Measurements from ENCODE around the gene CHMP5.

CHMP5 gene

GRCh38 chr9:33264473-33265177, at the start of gene CHMP5, which contains the start of gene BAG1:
Gene CHMP5 (plus strand): TSS chr9:33265049. CDS start chr9:33265079, 30 bp downstream.
Gene BAG1 (minus strand): TSS chr9:33264708.
- Histone ChIP-seq H3K9ac (ENCODE audit: low read length in 2 of 2) (peak within 1 kb of the TSS; percentile 94 to 97), H3K4me1 (ENCODE audit: control insufficient read depth, insufficient read depth, low read length) (peaks cover 23% of the 10 kb centered on the region), H3K27me3 (ENCODE audit: control insufficient read depth in 1 of 2, insufficient read depth in 2 of 2, low read length in 2 of 2) (no peaks in the 10 kb centered on the region), H3K36me3 (ENCODE audit: control insufficient read depth in 2 of 2, insufficient read depth in 2 of 2, low read length in 2 of 2) (peaks cover 25 to 34% of the 10 kb centered on the region in 2 donors), H3K27ac (ENCODE audit: low read length) (peak within 1 kb of the TSS; percentile 85), H3K4me3 (ENCODE audit: low read length in 2 of 2) (peak within 1 kb of the TSS; percentile 97), H3K9me3 (ENCODE audit: control insufficient read depth in 2 of 2, low read length in 2 of 2) (no peaks in the 10 kb centered on the region)

GRCh38 chr9:33220681-33221567, 43.9 kb upstream of the CHMP5 start:
- no peaks in the 10 kb centered on the region for H3K27me3 ChIP-seq (ENCODE audit: control insufficient read depth in 1 of 2, insufficient read depth in 2 of 2, low read length in 2 of 2)
- peaks cover 3% of the 10 kb centered on the region for H3K4me1 ChIP-seq (ENCODE audit: control insufficient read depth, insufficient read depth, low read length)
- no peak overlapping the region for H3K9ac ChIP-seq (ENCODE audit: low read length in 2 of 2)
- H3K36me3 ChIP-seq (ENCODE audit: control insufficient read depth in 2 of 2, insufficient read depth in 2 of 2, low read length in 2 of 2): no peaks in the 10 kb centered on the region
- H3K9me3 ChIP-seq (ENCODE audit: control insufficient read depth in 2 of 2, low read length in 2 of 2): no peaks in the 10 kb centered on the region
- no peak overlapping the region for H3K27ac ChIP-seq (ENCODE audit: low read length)
- no peak overlapping the region for H3K4me3 ChIP-seq (ENCODE audit: low read length in 2 of 2)

GRCh38 chr9:33221568-33221884, 43.3 kb upstream of the CHMP5 start:
- H3K27me3 ChIP-seq (ENCODE audit: control insufficient read depth in 1 of 2, insufficient read depth in 2 of 2, low read length in 2 of 2): no peaks in the 10 kb centered on the region
- H3K4me3 ChIP-seq (ENCODE audit: low read length in 2 of 2): no peak overlapping the region
- H3K36me3 ChIP-seq (ENCODE audit: control insufficient read depth in 2 of 2, insufficient read depth in 2 of 2, low read length in 2 of 2): no peaks in the 10 kb centered on the region
- no peaks in the 10 kb centered on the region for H3K9me3 ChIP-seq (ENCODE audit: control insufficient read depth in 2 of 2, low read length in 2 of 2)
- peaks cover 3% of the 10 kb centered on the region for H3K4me1 ChIP-seq (ENCODE audit: control insufficient read depth, insufficient read depth, low read length)
- no peak overlapping the region for H3K27ac ChIP-seq (ENCODE audit: low read length)
- H3K9ac ChIP-seq (ENCODE audit: low read length in 2 of 2): no peak overlapping the region

- Histone ChIP-seq H3K27me3 (ENCODE audit: control insufficient read depth in 1 of 2, insufficient read depth in 2 of 2, low read length in 2 of 2) (no peaks in the 10 kb centered on the region), H3K36me3 (ENCODE audit: control insufficient read depth in 2 of 2, insufficient read depth in 2 of 2, low read length in 2 of 2) (no peaks in the 10 kb centered on the region), H3K27ac (ENCODE audit: low read length) (no peak overlapping the region), H3K9me3 (ENCODE audit: control insufficient read depth in 2 of 2, low read length in 2 of 2) (no peaks in the 10 kb centered on the region), H3K9ac (ENCODE audit: low read length in 2 of 2) (no peak overlapping the region), H3K4me3 (ENCODE audit: low read length in 2 of 2) (no peak overlapping the region), H3K4me1 (ENCODE audit: control insufficient read depth, insufficient read depth, low read length) (peaks cover 3% of the 10 kb centered on the region)
Measured at GRCh38 chr9:33222031-33222430, 42.8 kb upstream of the CHMP5 start.

GRCh38 chr9:33223696-33224095, 41.2 kb upstream of the CHMP5 start:
- Histone ChIP-seq H3K27me3 (ENCODE audit: control insufficient read depth in 1 of 2, insufficient read depth in 2 of 2, low read length in 2 of 2) (no peaks in the 10 kb centered on the region), H3K9ac (ENCODE audit: low read length in 2 of 2) (no peak overlapping the region), H3K36me3 (ENCODE audit: control insufficient read depth in 2 of 2, insufficient read depth in 2 of 2, low read length in 2 of 2) (no peaks in the 10 kb centered on the region), H3K27ac (ENCODE audit: low read length) (no peak overlapping the region), H3K9me3 (ENCODE audit: control insufficient read depth in 2 of 2, low read length in 2 of 2) (no peaks in the 10 kb centered on the region), H3K4me3 (ENCODE audit: low read length in 2 of 2) (no peak overlapping the region), H3K4me1 (ENCODE audit: control insufficient read depth, insufficient read depth, low read length) (peaks cover 3% of the 10 kb centered on the region)

- H3K9me3 ChIP-seq (ENCODE audit: control insufficient read depth in 2 of 2, low read length in 2 of 2): no peaks in the 10 kb centered on the region
- H3K4me3 ChIP-seq (ENCODE audit: low read length in 2 of 2): no peak overlapping the region
- H3K9ac ChIP-seq (ENCODE audit: low read length in 2 of 2): no peak overlapping the region
- H3K36me3 ChIP-seq (ENCODE audit: control insufficient read depth in 2 of 2, insufficient read depth in 2 of 2, low read length in 2 of 2): no peaks in the 10 kb centered on the region
- peaks cover 3% of the 10 kb centered on the region for H3K4me1 ChIP-seq (ENCODE audit: control insufficient read depth, insufficient read depth, low read length)
- H3K27me3 ChIP-seq (ENCODE audit: control insufficient read depth in 1 of 2, insufficient read depth in 2 of 2, low read length in 2 of 2): no peaks in the 10 kb centered on the region
- no peak overlapping the region for H3K27ac ChIP-seq (ENCODE audit: low read length)
Measured at GRCh38 chr9:33225319-33226147, 39.3 kb upstream of the CHMP5 start.

GRCh38 chr9:33227008-33227398, 37.8 kb upstream of the CHMP5 start:
- H3K9me3 ChIP-seq (ENCODE audit: control insufficient read depth in 2 of 2, low read length in 2 of 2): no peaks in the 10 kb centered on the region
- H3K27me3 ChIP-seq (ENCODE audit: control insufficient read depth in 1 of 2, insufficient read depth in 2 of 2, low read length in 2 of 2): no peaks in the 10 kb centered on the region
- peaks cover 3% of the 10 kb centered on the region for H3K4me1 ChIP-seq (ENCODE audit: control insufficient read depth, insufficient read depth, low read length)
- no peaks in the 10 kb centered on the region for H3K36me3 ChIP-seq (ENCODE audit: control insufficient read depth in 2 of 2, insufficient read depth in 2 of 2, low read length in 2 of 2)
- no peak overlapping the region for H3K27ac ChIP-seq (ENCODE audit: low read length)
- no peak overlapping the region for H3K4me3 ChIP-seq (ENCODE audit: low read length in 2 of 2)
- no peak overlapping the region for H3K9ac ChIP-seq (ENCODE audit: low read length in 2 of 2)

GRCh38 chr9:33227741-33228140, 37.1 kb upstream of the CHMP5 start:
- Histone ChIP-seq H3K9ac (ENCODE audit: low read length in 2 of 2) (no peak overlapping the region), H3K4me1 (ENCODE audit: control insufficient read depth, insufficient read depth, low read length) (peaks cover 3% of the 10 kb centered on the region), H3K36me3 (ENCODE audit: control insufficient read depth in 2 of 2, insufficient read depth in 2 of 2, low read length in 2 of 2) (no peaks in the 10 kb centered on the region), H3K27ac (ENCODE audit: low read length) (no peak overlapping the region), H3K27me3 (ENCODE audit: control insufficient read depth in 1 of 2, insufficient read depth in 2 of 2, low read length in 2 of 2) (no peaks in the 10 kb centered on the region), H3K4me3 (ENCODE audit: low read length in 2 of 2) (no peak overlapping the region), H3K9me3 (ENCODE audit: control insufficient read depth in 2 of 2, low read length in 2 of 2) (no peaks in the 10 kb centered on the region)

GRCh38 chr9:33228606-33229005, 36.2 kb upstream of the CHMP5 start:
- Histone ChIP-seq H3K27me3 (ENCODE audit: control insufficient read depth in 1 of 2, insufficient read depth in 2 of 2, low read length in 2 of 2) (no peaks in the 10 kb centered on the region), H3K27ac (ENCODE audit: low read length) (no peak overlapping the region), H3K4me1 (ENCODE audit: control insufficient read depth, insufficient read depth, low read length) (peaks cover 3% of the 10 kb centered on the region), H3K9me3 (ENCODE audit: control insufficient read depth in 2 of 2, low read length in 2 of 2) (no peaks in the 10 kb centered on the region), H3K36me3 (ENCODE audit: control insufficient read depth in 2 of 2, insufficient read depth in 2 of 2, low read length in 2 of 2) (no peaks in the 10 kb centered on the region), H3K9ac (ENCODE audit: low read length in 2 of 2) (no peak overlapping the region), H3K4me3 (ENCODE audit: low read length in 2 of 2) (no peak overlapping the region)

GRCh38 chr9:33229359-33230114, 35.3 kb upstream of the CHMP5 start:
- no peaks in the 10 kb centered on the region for H3K9me3 ChIP-seq (ENCODE audit: control insufficient read depth in 2 of 2, low read length in 2 of 2)
- H3K9ac ChIP-seq (ENCODE audit: low read length in 2 of 2): no peak overlapping the region
- no peaks in the 10 kb centered on the region for H3K36me3 ChIP-seq (ENCODE audit: control insufficient read depth in 2 of 2, insufficient read depth in 2 of 2, low read length in 2 of 2)
- no peak overlapping the region for H3K27ac ChIP-seq (ENCODE audit: low read length)
- peaks cover 9% of the 10 kb centered on the region for H3K4me1 ChIP-seq (ENCODE audit: control insufficient read depth, insufficient read depth, low read length)
- H3K4me3 ChIP-seq (ENCODE audit: low read length in 2 of 2): no peak overlapping the region
- H3K27me3 ChIP-seq (ENCODE audit: control insufficient read depth in 1 of 2, insufficient read depth in 2 of 2, low read length in 2 of 2): no peaks in the 10 kb centered on the region
